ENCODE data around the gene TRABD2B.

TRABD2B gene

DNA sequence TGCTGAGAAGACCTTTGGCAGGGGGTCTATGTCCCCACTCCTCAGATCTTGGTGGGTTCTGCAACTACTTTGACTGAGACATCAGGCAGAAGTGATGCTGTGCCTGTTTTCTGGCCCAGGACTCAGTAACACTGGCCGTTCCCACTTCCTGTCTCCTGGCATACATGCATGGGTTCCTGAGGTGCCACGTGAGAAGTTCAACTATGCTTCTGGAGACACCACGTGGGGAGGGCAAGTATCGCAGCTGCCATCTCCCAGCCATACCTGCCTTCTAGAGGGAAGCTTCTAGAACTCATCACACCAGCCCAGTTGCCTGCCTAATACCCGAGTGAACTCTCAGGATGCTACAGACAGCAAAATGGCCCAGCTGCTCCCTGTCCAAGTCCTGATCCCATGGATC is 65.8 kb downstream of the TRABD2B start:
- DNase-seq: no peak

- no peak for DNase-seq
These were observed 66.9 kb downstream of the TRABD2B start for GRCh38 chr1:47930210-47930840.

- DNase-seq: no peak
These were observed 70.0 kb downstream of the TRABD2B start for GRCh38 chr1:47927165-47927564.

- DNase-seq: no peak
These were observed 70.7 kb downstream of the TRABD2B start for GRCh38 chr1:47926461-47926999.

- DNase-seq: no peak
These were observed 72.7 kb downstream of the TRABD2B start for GRCh38 chr1:47924270-47925048.

GRCh38 chr1:47921935-47922415 is 75.2 kb downstream of the TRABD2B start:
- DNase-seq: no peak

DNA sequence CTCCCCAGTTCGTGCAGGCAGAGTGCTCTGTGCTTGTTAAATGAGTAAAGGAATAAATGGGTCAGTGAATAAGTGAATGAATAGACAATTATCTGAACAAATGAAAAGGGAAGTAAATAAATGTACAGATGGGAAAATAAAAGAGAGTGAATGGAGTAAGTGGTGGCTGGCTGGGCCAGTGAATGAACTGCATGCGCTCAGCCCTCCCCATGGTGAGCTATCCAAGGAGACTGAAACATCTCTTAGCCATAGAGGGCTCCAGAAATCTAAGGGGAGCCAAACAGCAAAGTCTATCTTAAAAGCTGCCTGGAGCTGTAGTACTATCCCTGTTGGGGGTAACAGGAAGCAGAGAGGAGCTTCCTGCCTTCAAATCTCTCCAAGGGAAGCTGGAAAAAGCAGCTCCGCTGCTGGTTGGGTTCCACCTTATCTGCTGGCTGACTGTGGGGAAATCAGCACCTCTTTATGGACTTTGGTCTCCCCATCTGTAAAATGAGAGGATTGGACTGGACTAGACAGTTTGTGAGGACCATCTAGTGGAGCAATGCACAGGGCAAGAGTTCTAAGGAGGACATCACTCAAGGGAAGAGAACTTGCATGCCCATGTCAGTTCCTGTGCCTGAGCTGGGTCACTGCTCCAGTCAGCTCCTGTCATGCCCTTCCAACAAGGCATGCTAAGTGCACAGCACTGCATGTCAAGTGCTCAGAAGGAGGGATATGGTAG is 77.9 kb downstream of the TRABD2B start:
- no peak for DNase-seq

DNA sequence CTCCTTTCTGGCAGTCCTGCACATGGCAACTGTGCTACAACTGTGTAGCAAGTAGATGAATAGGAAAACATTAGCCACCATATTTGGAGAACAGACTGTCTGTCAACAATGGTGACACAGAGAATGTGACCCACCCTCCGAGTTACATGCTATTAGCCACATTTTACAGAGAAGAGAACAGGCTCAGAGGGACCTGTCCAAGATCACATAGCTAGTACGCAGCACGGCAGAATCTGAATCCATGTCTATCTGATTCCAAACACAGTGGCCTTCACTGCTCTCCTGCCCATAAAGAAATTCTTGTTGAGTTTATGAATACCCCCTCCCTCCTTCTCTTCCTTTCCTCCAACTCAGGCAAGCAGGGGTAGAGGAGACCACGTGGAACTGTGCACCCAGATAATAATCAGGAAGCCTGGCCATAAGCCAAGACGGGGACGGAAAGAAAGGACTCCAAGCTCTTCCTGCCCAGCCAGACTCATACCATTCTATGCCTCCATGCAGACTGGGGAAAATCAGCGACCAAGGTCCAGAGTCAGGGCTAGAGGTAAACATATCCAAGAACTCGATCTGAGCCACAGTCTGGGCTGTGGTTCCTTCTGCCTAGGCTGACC is 78.8 kb downstream of the TRABD2B start:
- DNase-seq: no peak

GRCh38 chr1:47917687-47918086 is 79.5 kb downstream of the TRABD2B start:
- no peak for DNase-seq

GRCh38 chr1:47915677-47916353 is 81.4 kb downstream of the TRABD2B start:
- no peak for DNase-seq

GRCh38 chr1:47914952-47915676 is 82.1 kb downstream of the TRABD2B start:
- DNase-seq: no peak

- no peak for DNase-seq
These were observed 82.8 kb downstream of the TRABD2B start for GRCh38 chr1:47914218-47914938.

- no peak for DNase-seq
These were observed 83.9 kb downstream of the TRABD2B start for GRCh38 chr1:47913225-47913823.

- DNase-seq: no peak
These were observed 84.4 kb downstream of the TRABD2B start for GRCh38 chr1:47912756-47913155.

GRCh38 chr1:47911892-47912291 is 85.3 kb downstream of the TRABD2B start:
- no peak for DNase-seq

DNA sequence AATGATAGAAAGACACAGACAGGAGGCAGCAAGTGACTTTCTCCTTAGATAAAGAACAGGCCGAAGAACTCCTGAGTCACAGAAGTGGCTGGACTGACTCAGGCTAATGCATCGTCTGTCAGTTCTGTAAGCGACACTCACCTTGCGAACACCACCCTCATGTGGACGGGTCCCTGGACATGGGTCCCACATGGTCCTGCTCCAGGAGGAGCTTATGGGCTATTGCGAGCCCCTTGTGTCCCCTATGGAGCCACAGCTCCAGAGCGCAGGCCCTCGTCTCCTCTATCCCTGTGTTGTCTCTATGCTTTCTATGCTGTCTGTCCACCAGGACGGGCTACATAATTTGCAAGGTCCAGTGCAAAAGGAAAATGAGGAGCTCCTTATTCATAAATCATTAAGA is 85.8 kb downstream of the TRABD2B start:
- no peak for DNase-seq

- no peak for DNase-seq
These were observed 88.9 kb downstream of the TRABD2B start for GRCh38 chr1:47908258-47908657.

DNA sequence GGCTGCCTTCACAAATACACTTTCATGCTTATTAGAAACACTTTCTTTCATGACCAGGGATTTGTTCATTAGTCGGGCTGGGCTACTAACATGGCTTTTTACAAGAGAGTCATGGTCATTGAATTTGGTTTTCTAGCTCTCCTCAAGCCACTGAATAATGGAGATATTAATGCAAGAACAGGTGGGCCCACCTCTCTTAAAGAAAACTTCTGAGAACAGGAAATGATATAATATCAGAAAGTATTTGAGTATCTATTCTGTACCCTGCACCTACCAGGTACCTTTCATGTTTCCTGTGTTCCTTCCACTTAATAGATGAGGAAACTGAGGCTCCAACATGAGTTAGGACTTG is 90.0 kb downstream of the TRABD2B start:
- no peak for DNase-seq

DNA sequence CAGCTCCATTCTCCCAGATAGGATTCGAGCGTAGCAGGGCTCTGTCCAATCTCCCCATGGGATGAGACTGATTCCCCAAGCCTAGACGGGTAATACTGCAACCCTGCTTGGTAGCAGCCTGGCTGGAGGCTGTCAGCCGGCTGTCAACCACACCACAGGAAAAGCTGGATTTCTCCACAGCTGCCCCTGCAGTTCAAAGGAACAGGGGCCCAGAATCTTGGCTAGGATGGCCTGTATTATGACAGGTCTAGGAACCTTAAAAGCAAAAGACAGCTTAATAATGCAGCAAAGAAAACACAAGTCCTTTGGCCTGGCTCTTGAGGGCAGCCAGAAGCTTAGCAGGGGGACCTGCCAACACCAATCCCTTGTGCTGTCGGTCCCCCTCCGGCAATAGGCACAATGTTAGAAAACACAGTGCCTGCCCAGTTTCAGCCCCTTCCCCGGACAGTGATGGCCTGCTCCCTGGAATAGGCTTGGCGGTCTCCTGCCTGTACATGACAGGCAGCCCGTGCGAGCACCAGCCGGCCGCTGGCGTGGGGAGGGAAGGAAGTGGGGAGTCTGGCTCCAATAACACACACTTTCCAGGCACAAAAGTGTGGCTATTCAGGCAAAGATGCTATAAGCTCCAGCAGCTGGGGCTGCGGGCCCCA is 90.5 kb downstream of the TRABD2B start:
- no peak for DNase-seq

GRCh38 chr1:47906009-47906432 is 91.2 kb downstream of the TRABD2B start:
- no peak for DNase-seq
